ENCODE data around the gene KAT7.

The KAT7 gene

GRCh38 chr17:49815761-49816281, 27.3 kb downstream of the KAT7 start:
- peaks cover 22% of the 10 kb centered on the region; the same call in 1 of the 2 replicates for H3K36me3 ChIP-seq (ENCODE audit: low read length)

DNA sequence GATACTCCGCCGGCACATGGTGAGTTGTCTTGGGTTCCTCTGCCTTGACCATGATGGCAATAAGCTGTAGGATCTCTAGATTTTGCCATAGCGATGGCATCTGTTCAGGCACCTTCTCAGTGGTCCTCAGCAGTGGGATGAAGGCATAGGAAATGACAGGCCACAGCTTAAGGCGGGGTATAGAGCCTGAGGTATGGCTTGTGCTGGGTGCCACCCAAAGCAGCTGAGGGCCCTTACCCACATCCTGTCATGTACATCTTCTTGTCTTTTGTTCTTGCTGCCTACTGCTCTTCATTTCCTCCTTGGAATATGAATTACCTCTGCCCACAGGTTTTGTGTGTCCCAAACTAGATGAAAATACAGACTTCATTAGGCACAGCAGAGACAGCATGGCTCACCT, 29.5 kb downstream of the KAT7 start:
- Histone ChIP-seq H2AFZ (ENCODE audit: low read depth, low read length, severe bottlenecking) (no peak overlapping the region), H4K20me1 (ENCODE audit: low read depth, low read length) (no peaks in the 10 kb centered on the region; the same call in 1 of the 2 replicates), H3K27me3 (ENCODE audit: low read length) (no peaks in the 10 kb centered on the region), H3K27ac (ENCODE audit: low read depth, low read length) (no peak overlapping the region), H3K9me2 (replicated peaks; ENCODE audit: insufficient read depth, low read length) (no peaks in the 10 kb centered on the region), H3K79me2 (ENCODE audit: insufficient read depth, low read length) (peaks cover 5% of the 10 kb centered on the region; the same call in 1 of the 2 replicates), H3K4me3 (ENCODE audit: insufficient read depth, low read length, poor library complexity, severe bottlenecking) (no peak overlapping the region), H3K4me2 (ENCODE audit: low read depth, low read length, poor library complexity, severe bottlenecking) (no peak overlapping the region), H3K36me3 (ENCODE audit: low read length) (peaks cover 21% of the 10 kb centered on the region; the same call in 1 of the 2 replicates), H3K9ac (ENCODE audit: low read length) (no peak overlapping the region), H3K9me3 (ENCODE audit: insufficient read depth, low read length) (no peaks in the 10 kb centered on the region), H3F3A (ENCODE audit: insufficient read depth) (no peaks in the 10 kb centered on the region)
- TF ChIP-seq, protein P1, sequence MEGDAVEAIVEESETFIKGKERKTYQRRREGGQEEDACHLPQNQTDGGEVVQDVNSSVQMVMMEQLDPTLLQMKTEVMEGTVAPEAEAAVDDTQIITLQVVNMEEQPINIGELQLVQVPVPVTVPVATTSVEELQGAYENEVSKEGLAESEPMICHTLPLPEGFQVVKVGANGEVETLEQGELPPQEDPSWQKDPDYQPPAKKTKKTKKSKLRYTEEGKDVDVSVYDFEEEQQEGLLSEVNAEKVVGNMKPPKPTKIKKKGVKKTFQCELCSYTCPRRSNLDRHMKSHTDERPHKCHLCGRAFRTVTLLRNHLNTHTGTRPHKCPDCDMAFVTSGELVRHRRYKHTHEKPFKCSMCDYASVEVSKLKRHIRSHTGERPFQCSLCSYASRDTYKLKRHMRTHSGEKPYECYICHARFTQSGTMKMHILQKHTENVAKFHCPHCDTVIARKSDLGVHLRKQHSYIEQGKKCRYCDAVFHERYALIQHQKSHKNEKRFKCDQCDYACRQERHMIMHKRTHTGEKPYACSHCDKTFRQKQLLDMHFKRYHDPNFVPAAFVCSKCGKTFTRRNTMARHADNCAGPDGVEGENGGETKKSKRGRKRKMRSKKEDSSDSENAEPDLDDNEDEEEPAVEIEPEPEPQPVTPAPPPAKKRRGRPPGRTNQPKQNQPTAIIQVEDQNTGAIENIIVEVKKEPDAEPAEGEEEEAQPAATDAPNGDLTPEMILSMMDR (IDR thresholded peaks at IDR 0.05; ENCODE audit: insufficient read depth, low read length, poor library complexity, severe bottlenecking), result no peak
- no peak for TF ChIP-seq EZH2phosphoT487 (conservative IDR thresholded peaks at IDR 0.05; ENCODE audit: low read length)

More at GRCh38 chr17:49815761-49816281, 27.3 kb downstream of the KAT7 start:
- Histone ChIP-seq H3K9me2 (replicated peaks; ENCODE audit: insufficient read depth, low read length) (no peaks in the 10 kb centered on the region), H3F3A (ENCODE audit: insufficient read depth) (peaks cover 5% of the 10 kb centered on the region; the same call in 1 of the 2 replicates), H3K9me3 (ENCODE audit: insufficient read depth, low read length) (no peaks in the 10 kb centered on the region), H4K20me1 (ENCODE audit: low read depth, low read length) (no peaks in the 10 kb centered on the region; the same call in 1 of the 2 replicates), H3K79me2 (ENCODE audit: insufficient read depth, low read length) (peaks cover 5% of the 10 kb centered on the region; the same call in 1 of the 2 replicates), H3K4me3 (ENCODE audit: insufficient read depth, low read length, poor library complexity, severe bottlenecking) (no peak overlapping the region), H3K27me3 (ENCODE audit: low read length) (no peaks in the 10 kb centered on the region), H3K27ac (ENCODE audit: low read depth, low read length) (no peak overlapping the region), H3K4me2 (ENCODE audit: low read depth, low read length, poor library complexity, severe bottlenecking) (no peak overlapping the region), H3K9ac (ENCODE audit: low read length) (no peak overlapping the region), H2AFZ (ENCODE audit: low read depth, low read length, severe bottlenecking) (no peak overlapping the region)
- TF ChIP-seq EZH2phosphoT487 (conservative IDR thresholded peaks at IDR 0.05; ENCODE audit: low read length), result no peak
- TF ChIP-seq, protein P1 (IDR thresholded peaks at IDR 0.05; ENCODE audit: insufficient read depth, low read length, poor library complexity, severe bottlenecking), result no peak

DNA sequence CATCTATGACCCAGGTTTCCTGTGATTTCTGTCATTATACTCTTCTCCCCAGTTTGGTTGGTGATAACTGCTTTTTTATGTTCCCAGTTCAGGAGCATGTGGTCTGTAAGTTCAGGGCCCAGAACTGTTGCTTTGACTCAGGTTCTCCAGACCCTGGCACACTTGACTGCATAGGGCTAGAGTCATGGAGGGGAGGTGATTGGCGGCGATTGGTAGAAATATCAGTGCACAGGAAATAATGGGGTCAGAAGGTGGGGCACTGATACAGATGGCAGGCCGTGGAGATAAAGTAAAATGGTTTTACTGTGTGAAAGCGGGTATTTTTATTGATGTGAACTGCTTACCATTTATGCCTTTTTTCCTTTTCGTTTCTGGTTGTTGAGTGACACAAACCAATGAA, 30.7 kb downstream of the KAT7 start:
- no peak overlapping the region for H3K27ac ChIP-seq (ENCODE audit: low read depth, low read length)
- H3K4me2 ChIP-seq (ENCODE audit: low read depth, low read length, poor library complexity, severe bottlenecking), result no peak overlapping the region
- H3K9me2 ChIP-seq (replicated peaks; ENCODE audit: insufficient read depth, low read length), result no peaks in the 10 kb centered on the region
- no peaks in the 10 kb centered on the region for H3K9me3 ChIP-seq (ENCODE audit: insufficient read depth, low read length)
- H3K36me3 ChIP-seq (ENCODE audit: low read length), result peaks cover 32% of the 10 kb centered on the region
- H2AFZ ChIP-seq (ENCODE audit: low read depth, low read length, severe bottlenecking), result no peak overlapping the region
- no peak overlapping the region for H3K4me3 ChIP-seq (ENCODE audit: insufficient read depth, low read length, poor library complexity, severe bottlenecking)
- H3K79me2 ChIP-seq (ENCODE audit: insufficient read depth, low read length), result no peaks in the 10 kb centered on the region; the same call in 1 of the 2 replicates
- H3K9ac ChIP-seq (ENCODE audit: low read length), result no peak overlapping the region
- no peaks in the 10 kb centered on the region for H3K27me3 ChIP-seq (ENCODE audit: low read length)
- H4K20me1 ChIP-seq (ENCODE audit: low read depth, low read length), result no peaks in the 10 kb centered on the region
- TF ChIP-seq, protein P1 (IDR thresholded peaks at IDR 0.05; ENCODE audit: insufficient read depth, low read length, poor library complexity, severe bottlenecking), result no peak
- no peak for TF ChIP-seq EZH2phosphoT487 (conservative IDR thresholded peaks at IDR 0.05; ENCODE audit: low read length)
- no peaks in the 10 kb centered on the region for H3F3A ChIP-seq (ENCODE audit: insufficient read depth)
